Measurements from ENCODE around the gene CDK5R2.

DNA sequence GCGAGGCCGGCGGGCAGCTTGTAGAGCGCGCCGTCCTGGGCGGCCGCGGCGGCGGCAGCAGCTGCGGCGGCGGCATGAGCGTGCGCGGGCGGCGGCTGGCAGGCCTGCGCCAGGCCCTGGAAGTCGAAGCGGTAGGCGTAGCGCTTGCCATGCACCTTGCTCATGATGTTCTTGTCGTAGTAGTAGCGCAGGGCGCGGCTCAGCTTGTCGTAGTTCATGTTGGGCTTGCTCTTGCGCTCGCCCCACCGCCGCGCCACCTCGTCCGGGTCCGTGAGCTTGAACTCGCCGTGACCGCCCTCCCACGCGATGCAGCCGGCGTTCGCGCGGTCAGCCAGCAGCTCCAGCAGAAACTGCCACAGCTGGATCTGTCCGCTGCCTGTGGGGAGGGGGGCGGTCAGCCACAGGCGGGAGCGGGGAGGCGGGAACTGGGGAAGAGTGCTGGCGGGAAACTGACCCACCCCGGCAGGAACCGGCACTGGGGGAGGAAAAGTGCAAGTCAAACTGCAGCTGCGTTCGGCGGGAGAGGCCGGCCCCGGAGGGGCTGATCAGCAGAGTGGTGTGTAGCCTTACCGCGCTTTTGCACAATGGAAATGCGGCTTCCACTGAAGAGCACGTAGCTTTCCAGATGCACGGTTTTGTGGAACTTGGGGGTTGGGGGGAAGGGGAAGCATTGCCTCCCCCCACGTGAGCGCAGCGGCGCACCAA, 22.6 kb downstream of the CDK5R2 start:
- TF ChIP-seq, protein P1, sequence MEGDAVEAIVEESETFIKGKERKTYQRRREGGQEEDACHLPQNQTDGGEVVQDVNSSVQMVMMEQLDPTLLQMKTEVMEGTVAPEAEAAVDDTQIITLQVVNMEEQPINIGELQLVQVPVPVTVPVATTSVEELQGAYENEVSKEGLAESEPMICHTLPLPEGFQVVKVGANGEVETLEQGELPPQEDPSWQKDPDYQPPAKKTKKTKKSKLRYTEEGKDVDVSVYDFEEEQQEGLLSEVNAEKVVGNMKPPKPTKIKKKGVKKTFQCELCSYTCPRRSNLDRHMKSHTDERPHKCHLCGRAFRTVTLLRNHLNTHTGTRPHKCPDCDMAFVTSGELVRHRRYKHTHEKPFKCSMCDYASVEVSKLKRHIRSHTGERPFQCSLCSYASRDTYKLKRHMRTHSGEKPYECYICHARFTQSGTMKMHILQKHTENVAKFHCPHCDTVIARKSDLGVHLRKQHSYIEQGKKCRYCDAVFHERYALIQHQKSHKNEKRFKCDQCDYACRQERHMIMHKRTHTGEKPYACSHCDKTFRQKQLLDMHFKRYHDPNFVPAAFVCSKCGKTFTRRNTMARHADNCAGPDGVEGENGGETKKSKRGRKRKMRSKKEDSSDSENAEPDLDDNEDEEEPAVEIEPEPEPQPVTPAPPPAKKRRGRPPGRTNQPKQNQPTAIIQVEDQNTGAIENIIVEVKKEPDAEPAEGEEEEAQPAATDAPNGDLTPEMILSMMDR (IDR thresholded peaks at IDR 0.05) = no peak
- TF ChIP-seq TCF7L2 (IDR thresholded peaks at IDR 0.05; ENCODE audit: low read depth, low read length) (no peak), POLR2AphosphoS5 (IDR thresholded peaks at IDR 0.05; ENCODE audit: low read depth, low read length) (no peak)
- TF ChIP-seq, protein P2, sequence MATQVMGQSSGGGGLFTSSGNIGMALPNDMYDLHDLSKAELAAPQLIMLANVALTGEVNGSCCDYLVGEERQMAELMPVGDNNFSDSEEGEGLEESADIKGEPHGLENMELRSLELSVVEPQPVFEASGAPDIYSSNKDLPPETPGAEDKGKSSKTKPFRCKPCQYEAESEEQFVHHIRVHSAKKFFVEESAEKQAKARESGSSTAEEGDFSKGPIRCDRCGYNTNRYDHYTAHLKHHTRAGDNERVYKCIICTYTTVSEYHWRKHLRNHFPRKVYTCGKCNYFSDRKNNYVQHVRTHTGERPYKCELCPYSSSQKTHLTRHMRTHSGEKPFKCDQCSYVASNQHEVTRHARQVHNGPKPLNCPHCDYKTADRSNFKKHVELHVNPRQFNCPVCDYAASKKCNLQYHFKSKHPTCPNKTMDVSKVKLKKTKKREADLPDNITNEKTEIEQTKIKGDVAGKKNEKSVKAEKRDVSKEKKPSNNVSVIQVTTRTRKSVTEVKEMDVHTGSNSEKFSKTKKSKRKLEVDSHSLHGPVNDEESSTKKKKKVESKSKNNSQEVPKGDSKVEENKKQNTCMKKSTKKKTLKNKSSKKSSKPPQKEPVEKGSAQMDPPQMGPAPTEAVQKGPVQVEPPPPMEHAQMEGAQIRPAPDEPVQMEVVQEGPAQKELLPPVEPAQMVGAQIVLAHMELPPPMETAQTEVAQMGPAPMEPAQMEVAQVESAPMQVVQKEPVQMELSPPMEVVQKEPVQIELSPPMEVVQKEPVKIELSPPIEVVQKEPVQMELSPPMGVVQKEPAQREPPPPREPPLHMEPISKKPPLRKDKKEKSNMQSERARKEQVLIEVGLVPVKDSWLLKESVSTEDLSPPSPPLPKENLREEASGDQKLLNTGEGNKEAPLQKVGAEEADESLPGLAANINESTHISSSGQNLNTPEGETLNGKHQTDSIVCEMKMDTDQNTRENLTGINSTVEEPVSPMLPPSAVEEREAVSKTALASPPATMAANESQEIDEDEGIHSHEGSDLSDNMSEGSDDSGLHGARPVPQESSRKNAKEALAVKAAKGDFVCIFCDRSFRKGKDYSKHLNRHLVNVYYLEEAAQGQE (IDR thresholded peaks at IDR 0.05; ENCODE audit: insufficient read depth in 1 of 2, low read depth in 2 of 2, low read length in 1 of 2) = no peak

Data from Panc1 (cell line).